H1 (cell line): Measurements from ENCODE around the gene FANCI. TPM values are rescaled to one million over a fixed set of nuclear protein-coding genes. Genes with fewer than 3 reads are reported as not detected.

Experiments used
- POLR2A ChIP-seq, 2 experiments: IDR thresholded peaks; 1 replicate in 1 of 2; 2 replicates in 1 of 2; pipeline ENCODE4 v1.6.1; 2011; ENCODE audit warnings: low read depth in 2 of 2, low read length in 2 of 2, mild to moderate bottlenecking in 2 of 2; ENCODE audit errors: control extremely low read depth in 1 of 2
- RAD21 ChIP-seq, 2 experiments: IDR thresholded peaks in 1 of 2; conservative IDR thresholded peaks in 1 of 2; 2 replicates each; pipeline ENCODE4 v1.6.1; 2011; ENCODE audit warnings: low read depth in 2 of 2, low read length in 2 of 2, improper control_type of control experiment in 1 of 2, inconsistent platforms in 1 of 2, mild to moderate bottlenecking in 1 of 2, moderate library complexity in 1 of 2
- SIX5 ChIP-seq: IDR thresholded peaks from 2 replicates; pipeline ENCODE4 v1.6.1; 2011; ENCODE audit warnings: mild to moderate bottlenecking, low read depth, low read length
- polyA plus RNA-seq, 7 experiments: library from polyadenylated mRNA; depleted of rRNA in 3 of 7; stranded (reverse) in 5 of 7; unstranded in 2 of 7; fragments of >200 nt in 5 of 7; fragments of 200-250 nt in 2 of 7; gene quantifications; 1 replicate in 5 of 7; 2 replicates in 1 of 7; 4 replicates in 1 of 7; pipeline versions ENCODE4 v1.2.1 to v1.2.3, GENCODE V29; 2011 to 2013; ENCODE audit warnings: missing spikeins in 2 of 7, mixed read lengths in 2 of 7
- total RNA-seq: library from RNA; stranded (reverse); fragmentation: NEBNext Ultra II Directional; extraction: Animal tissue kit (Norgen Biotek cat#: 25700); gene quantifications from 2 replicates; pipeline ENCODE4 v1.2.1, GENCODE V29; 2021
- TF ChIP-seq, protein P1 (sequence below): IDR thresholded peaks from 2 replicates; pipeline ENCODE4 v1.6.1; 2011; ENCODE audit warnings: low read depth, mild to moderate bottlenecking, low read length; ENCODE audit not compliant: insufficient read depth

FANCI gene
- total and polyA plus RNA-seq, 2 of the 8 experiments (the other 6 are each of a cell fraction or from before 2014, with no cell fraction given), result 37.8 to 115 TPM

DNA sequence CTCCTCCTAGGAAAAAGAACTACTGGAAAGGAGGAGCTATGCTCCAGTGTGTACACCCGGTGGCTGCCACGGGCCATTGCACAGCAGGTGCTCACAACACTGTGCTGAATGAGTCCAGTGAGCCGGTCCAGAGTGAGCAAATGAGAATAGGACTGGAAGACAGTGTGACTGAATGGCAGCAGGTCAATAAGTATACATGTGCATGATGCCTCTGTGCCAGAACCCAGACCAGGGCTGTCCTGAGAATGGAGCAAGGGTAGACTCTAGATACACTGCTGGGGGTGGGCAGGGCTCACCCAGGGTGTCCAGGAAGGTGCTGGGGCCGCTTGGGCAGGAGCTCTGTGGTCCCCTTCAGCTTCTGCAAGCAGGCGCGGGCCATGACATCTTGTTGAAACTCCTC lies 82.5 kb downstream of the FANCI start (continued):
- TF ChIP-seq, protein P1, sequence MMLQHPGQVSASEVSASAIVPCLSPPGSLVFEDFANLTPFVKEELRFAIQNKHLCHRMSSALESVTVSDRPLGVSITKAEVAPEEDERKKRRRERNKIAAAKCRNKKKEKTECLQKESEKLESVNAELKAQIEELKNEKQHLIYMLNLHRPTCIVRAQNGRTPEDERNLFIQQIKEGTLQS, result no peak
- TF ChIP-seq SIX5 (no peak), RAD21 (IDR thresholded peaks at IDR 0.05 in 1 of 2, conservative IDR thresholded peaks at IDR 0.05 in 1 of 2; ENCODE audit: low read depth in 2 of 2, low read length in 2 of 2) (no peak), POLR2A (IDR thresholded peaks at IDR 0.05; ENCODE audit: control extremely low read depth in 1 of 2, low read depth in 2 of 2, low read length in 2 of 2) (no peak)
- TF ChIP-seq, all 59 proteins: peak for 0
